ENCODE results near the gene DISC1. TPM values are rescaled to one million over a fixed set of nuclear protein-coding genes. Genes with fewer than 3 reads are reported as not detected.

DISC1 gene
- total and polyA plus RNA-seq, 2 donors (not counting 3 experiments of a cell fraction or from before 2014, with no cell fraction given) = 3.3 to 14.7 TPM

- Histone ChIP-seq H3K9ac (replicated peaks; ENCODE audit: extremely low read depth, insufficient read depth, low read length) (no peak overlapping the region), H3K4me2 (ENCODE audit: insufficient read depth, low read length) (no peak overlapping the region), H3K9me3 (replicated peaks; ENCODE audit: control insufficient read depth, insufficient read depth, low read length) (no peaks in the 10 kb centered on the region), H3K27ac (ENCODE audit: insufficient read depth, low read depth, low read length) (no peak overlapping the region), H4K20me1 (replicated peaks; ENCODE audit: control insufficient read depth, extremely low read depth, insufficient read depth, low read length) (no peaks in the 10 kb centered on the region), H2AFZ (ENCODE audit: low read depth, low read length) (no peak overlapping the region), H3K36me3 (ENCODE audit: control insufficient read depth in 2 of 2, extremely low read depth in 1 of 2, insufficient read depth in 2 of 2, low read length in 2 of 2) (no peaks in the 10 kb centered on the region), H3K4me3 (replicated peaks in 1 of 3; ENCODE audit: insufficient read depth in 1 of 3, low read depth in 1 of 3, low read length in 3 of 3) (no peak overlapping the region), H3K9me1 (replicated peaks; ENCODE audit: control insufficient read depth, extremely low read depth, insufficient read depth, low read length) (no peaks in the 10 kb centered on the region), H3K27me3 (ENCODE audit: control insufficient read depth in 2 of 2, insufficient read depth in 2 of 2, low read length in 2 of 2) (no peaks in the 10 kb centered on the region), H3K79me2 (ENCODE audit: control insufficient read depth, insufficient read depth, low read length) (no peaks in the 10 kb centered on the region), H3K4me1 (ENCODE audit: control insufficient read depth, extremely low read depth, insufficient read depth, low read length) (peaks cover 15% of the 10 kb centered on the region)
- intact Hi-C loops (cut with micrococcal nuclease) (no loop called here), dilution Hi-C loops (cut with MboI; ENCODE audit: extremely low pct_ligation_motif_present, low sequenced_read_pairs) (no loop called here)
- ChIA-PET CTCF (interaction anchor here (0.8 to 1.5 kb wide), 2 partner anchors 9 to 15 kb away, joined by 3 to 5 read pairs; no protein-coding TSS in a partner anchor), POLR2A (no interaction called here)
- BruUV-seq (replicated peaks) = no TSS peak
- FAIRE-seq = no peak
- TF ChIP-seq MAX (IDR thresholded peaks at IDR 0.05; ENCODE audit: insufficient read depth, insufficient read length) = no peak
- no peak for TF ChIP-seq POLR2A (IDR thresholded peaks at IDR 0.05; ENCODE audit: low read depth, low read length)
- no peak for TF ChIP-seq GATA2 (IDR thresholded peaks at IDR 0.05; ENCODE audit: insufficient read depth, insufficient read length, low read depth, low read length)
- TF ChIP-seq CTCF (IDR thresholded peaks at IDR 0.05; ENCODE audit: extremely low read depth in 1 of 2, insufficient read depth in 1 of 2, low read depth in 1 of 2, low read length in 2 of 2) = no peak
- no peak for TF ChIP-seq POLR2AphosphoS5 (IDR thresholded peaks at IDR 0.05; ENCODE audit: insufficient read depth, low read depth, low read length)
- no peak for TF ChIP-seq MYC (IDR thresholded peaks at IDR 0.05; ENCODE audit: low read depth, low read length)
- no peak for TF ChIP-seq JUN (IDR thresholded peaks at IDR 0.05; ENCODE audit: borderline replicate concordance, insufficient read depth, insufficient read length, low read depth)
- TF ChIP-seq EZH2 (IDR thresholded peaks at IDR 0.05; ENCODE audit: borderline replicate concordance, low read depth, low read length, severe bottlenecking) = no peak
- no peak for TF ChIP-seq FOS (IDR thresholded peaks at IDR 0.05; ENCODE audit: borderline replicate concordance, insufficient read depth, low read length)
- no peak for DNase-seq (ENCODE audit: low read depth, low spot score)
These were observed 297.6 kb downstream of the DISC1 start for GRCh38 chr1:231924180-231924579.
